Measurements from ENCODE around the gene PPCS.

The PPCS gene

GRCh38 chr1:42456010-42456753, at the start of gene PPCS, which contains the start of gene ZMYND12:
Gene PPCS (plus strand): TSS chr1:42456543. CDS start chr1:42456566, 23 bp downstream.
Gene ZMYND12 (minus strand): TSS chr1:42456022. CDS start chr1:42455997, 25 bp downstream.
- DNase-seq, result peak; percentile 84 to 91 (median 89)

- no peak for DNase-seq
These were observed 41.5 kb upstream of the PPCS start for GRCh38 chr1:42414551-42415496.

GRCh38 chr1:42417166-42417565, 39.2 kb upstream of the PPCS start:
- DNase-seq, result no peak

GRCh38 chr1:42418516-42418915, 37.8 kb upstream of the PPCS start:
- DNase-seq, result no peak

GRCh38 chr1:42419126-42419821, 37.1 kb upstream of the PPCS start:
- no peak for DNase-seq

- no peak for DNase-seq
These were observed 36.2 kb upstream of the PPCS start for GRCh38 chr1:42420121-42420520.

GRCh38 chr1:42420911-42421585, 35.3 kb upstream of the PPCS start:
- no peak for DNase-seq

GRCh38 chr1:42422737-42423136, 33.6 kb upstream of the PPCS start:
- DNase-seq, result no peak

GRCh38 chr1:42423681-42424080, 32.7 kb upstream of the PPCS start:
- DNase-seq, result no peak

GRCh38 chr1:42424201-42424600, 32.1 kb upstream of the PPCS start:
- no peak for DNase-seq

- DNase-seq, result no peak
These were observed 29.1 kb upstream of the PPCS start for GRCh38 chr1:42427240-42427639.

GRCh38 chr1:42429603-42430002, 26.7 kb upstream of the PPCS start:
- no peak for DNase-seq

- DNase-seq, result no peak
These were observed 25.8 kb upstream of the PPCS start for GRCh38 chr1:42430286-42431135.

GRCh38 chr1:42431514-42431913, 24.8 kb upstream of the PPCS start:
- DNase-seq, result no peak

GRCh38 chr1:42432714-42433113, 23.6 kb upstream of the PPCS start:
- DNase-seq, result no peak

GRCh38 chr1:42433369-42433768, 23.0 kb upstream of the PPCS start:
- DNase-seq, result no peak

- DNase-seq, result no peak
These were observed 22.0 kb upstream of the PPCS start for GRCh38 chr1:42434340-42434739.

GRCh38 chr1:42439940-42440339, 16.4 kb upstream of the PPCS start:
- no peak for DNase-seq

GRCh38 chr1:42442662-42443061, 13.7 kb upstream of the PPCS start:
- DNase-seq, result no peak

GRCh38 chr1:42449256-42449655, 7.1 kb upstream of the PPCS start:
- DNase-seq, result no peak

GRCh38 chr1:42450061-42450460, 6.3 kb upstream of the PPCS start:
- DNase-seq, result no peak

- no peak for DNase-seq
These were observed 3.0 kb upstream of the PPCS start for GRCh38 chr1:42453386-42453785.
